H9 (cell line): ENCODE data around the gene HIPK2. TPM values are rescaled to one million over a fixed set of nuclear protein-coding genes. Genes with fewer than 3 reads are reported as not detected.

Source experiments
- DNase-seq: peaks from one replicate; pipeline ENCODE4 v3.0.0-alpha.2; 2017
- H2AFZ ChIP-seq: one replicate; pipeline ENCODE4 v1.6.1; 2013; ENCODE audit warnings: mild to moderate bottlenecking, low read length, control low read depth, moderate library complexity
- H2AK5ac ChIP-seq: 2 replicates; pipeline ENCODE4 v1.6.1; 2013; ENCODE audit warnings: low read length, control low read depth, mixed read lengths; ENCODE audit not compliant: insufficient read length
- H2BK120ac ChIP-seq: one replicate; pipeline ENCODE4 v1.6.1; 2013; ENCODE audit warnings: low read depth, mild to moderate bottlenecking, low read length, control low read depth, inconsistent platforms; ENCODE audit not compliant: poor library complexity, severe bottlenecking
- H2BK12ac ChIP-seq: 2 replicates; pipeline ENCODE4 v1.6.1; 2013; ENCODE audit warnings: low read length, control low read depth, mixed read lengths, low read depth; ENCODE audit not compliant: insufficient read length
- H2BK15ac ChIP-seq: 2 replicates; pipeline ENCODE4 v1.6.1; 2013; ENCODE audit warnings: low read depth, low read length, control low read depth
- H2BK20ac ChIP-seq: one replicate; pipeline ENCODE4 v1.6.1; 2013; ENCODE audit warnings: low read depth, mild to moderate bottlenecking, low read length, control low read depth, inconsistent platforms; ENCODE audit not compliant: poor library complexity, severe bottlenecking
- H2BK5ac ChIP-seq: 2 replicates; pipeline ENCODE4 v1.6.1; 2013; ENCODE audit warnings: low read length, control low read depth, mixed read lengths; ENCODE audit not compliant: insufficient read length
- H3K14ac ChIP-seq: 2 replicates; pipeline ENCODE4 v1.6.1; 2013; ENCODE audit warnings: low read length, control low read depth; ENCODE audit not compliant: insufficient read depth
- H3K18ac ChIP-seq: 2 replicates; pipeline ENCODE4 v1.6.1; 2013; ENCODE audit warnings: low read depth, mild to moderate bottlenecking, mixed read lengths, low read length, control low read depth; ENCODE audit not compliant: insufficient read length
- H3K23ac ChIP-seq: 2 replicates; pipeline ENCODE4 v1.6.1; 2013; ENCODE audit warnings: low read length, control low read depth, mixed read lengths, low read depth; ENCODE audit not compliant: insufficient read length
- H3K23me2 ChIP-seq: 2 replicates; pipeline ENCODE4 v1.6.1; 2013; ENCODE audit warnings: low read depth, mild to moderate bottlenecking, mixed read lengths, low read length, control low read depth; ENCODE audit not compliant: insufficient read length, poor library complexity, severe bottlenecking
- H3K27ac ChIP-seq: 2 replicates; pipeline ENCODE4 v1.5.1; 2013; ENCODE audit warnings: low read length, control low read depth, mixed read lengths, low read depth; ENCODE audit not compliant: insufficient read length
- H3K27me3 ChIP-seq: 2 replicates; pipeline ENCODE4 v1.6.1; 2013; ENCODE audit warnings: low read length, control low read depth, inconsistent platforms; ENCODE audit not compliant: insufficient read depth
- H3K4ac ChIP-seq: 2 replicates; pipeline ENCODE4 v1.6.1; 2013; ENCODE audit warnings: low read depth, mild to moderate bottlenecking, control low read depth, inconsistent platforms, low read length, moderate library complexity
- H3K4me1 ChIP-seq: 2 replicates; pipeline ENCODE4 v1.6.1; 2013; ENCODE audit warnings: low read length, control low read depth, inconsistent platforms; ENCODE audit not compliant: insufficient read depth
- H3K4me2 ChIP-seq: 2 replicates; pipeline ENCODE4 v1.6.1; 2013; ENCODE audit warnings: low read length, control low read depth, mixed read lengths; ENCODE audit not compliant: insufficient read length, insufficient read depth
- H3K56ac ChIP-seq: 2 replicates; pipeline ENCODE4 v1.6.1; 2013; ENCODE audit warnings: low read depth, mild to moderate bottlenecking, mixed read lengths, low read length, control low read depth; ENCODE audit not compliant: insufficient read length
- H3K79me1 ChIP-seq: 2 replicates; pipeline ENCODE4 v1.6.1; 2013; ENCODE audit warnings: low read depth, mild to moderate bottlenecking, moderate library complexity, low read length, control low read depth, inconsistent platforms; ENCODE audit not compliant: insufficient read depth, poor library complexity, severe bottlenecking
- H3K79me2 ChIP-seq: 2 replicates; pipeline ENCODE4 v1.6.1; 2013; ENCODE audit warnings: low read length, control low read depth, inconsistent platforms; ENCODE audit not compliant: insufficient read depth
- H3K9ac ChIP-seq: 2 replicates; pipeline ENCODE4 v1.6.1; 2013; ENCODE audit warnings: low read length, control low read depth, mixed read lengths; ENCODE audit not compliant: insufficient read length; ENCODE audit errors: extremely low read depth
- H3K9me3 ChIP-seq: one replicate; pipeline ENCODE4 v1.6.1; 2013; ENCODE audit warnings: low read depth, low read length, inconsistent platforms; ENCODE audit not compliant: control insufficient read depth
- H3T11ph ChIP-seq: one replicate; pipeline ENCODE4 v1.6.1; 2013; ENCODE audit warnings: mild to moderate bottlenecking, low read length, control low read depth, inconsistent platforms
- H4K20me1 ChIP-seq: one replicate; pipeline ENCODE4 v1.6.1; 2013; ENCODE audit not compliant: control insufficient read depth, insufficient read length, insufficient read depth
- H4K5ac ChIP-seq: 2 replicates; pipeline ENCODE4 v1.6.1; 2013; ENCODE audit warnings: low read depth, mild to moderate bottlenecking, mixed read lengths, low read length, control low read depth; ENCODE audit not compliant: insufficient read length
- H4K8ac ChIP-seq: replicated peaks from 2 replicates; pipeline ENCODE4 v1.6.1; 2013; ENCODE audit warnings: low read length, control low read depth, mixed read lengths, low read depth; ENCODE audit not compliant: insufficient read length
- H4K91ac ChIP-seq: 2 replicates; pipeline ENCODE4 v1.6.1; 2013; ENCODE audit warnings: low read depth, mild to moderate bottlenecking, moderate library complexity, mixed read lengths, low read length, control low read depth; ENCODE audit not compliant: insufficient read length
- H3K27ac Mint-ChIP-seq, 3 experiments: 2 replicates in 2 of 3; 3 replicates in 1 of 3; pipeline ENCODE4 v1.8.0; 2020 to 2021; ENCODE audit warnings: mixed read lengths in 3 of 3, mild to moderate bottlenecking in 1 of 3, moderate library complexity in 1 of 3
- H3K27me3 Mint-ChIP-seq: 2 replicates; pipeline ENCODE4 v1.8.0; 2021; ENCODE audit warnings: low read depth, mild to moderate bottlenecking, moderate library complexity, mixed read lengths
- H3K36me3 Mint-ChIP-seq, 3 experiments: 2 replicates in 2 of 3; 3 replicates in 1 of 3; pipeline ENCODE4 v1.8.0; 2020 to 2021; ENCODE audit warnings: low read depth in 3 of 3, mixed read lengths in 3 of 3; ENCODE audit not compliant: insufficient read depth in 1 of 3
- H3K4me1 Mint-ChIP-seq, 2 experiments: 2 replicates each; pipeline ENCODE4 v1.8.0; 2020; ENCODE audit warnings: mixed read lengths in 2 of 2
- H3K4me3 Mint-ChIP-seq, 2 experiments: 2 replicates in 1 of 2; 3 replicates in 1 of 2; pipeline ENCODE4 v1.8.0; 2020 to 2021; ENCODE audit warnings: mild to moderate bottlenecking in 2 of 2, mixed read lengths in 2 of 2, moderate library complexity in 1 of 2
- H3K9me3 Mint-ChIP-seq, 2 experiments: 2 replicates in 1 of 2; 3 replicates in 1 of 2; pipeline ENCODE4 v1.8.0; 2020; ENCODE audit warnings: mild to moderate bottlenecking in 2 of 2, mixed read lengths in 2 of 2, moderate library complexity in 1 of 2
- WGBS: extraction: QIAGEN DNeasy Blood & Tissue Kit; methylation state at CpG from one replicate; pipeline ENCODE4 v1.1.7; 2013; ENCODE audit warnings: missing lambda C conversion rate, low lambda C conversion rate, mixed read lengths; ENCODE audit not compliant: insufficient read length; ENCODE audit errors: extremely low coverage; 5-methylcytosine and 5-hydroxymethylcytosine counted together
- total RNA-seq: library from RNA; stranded (reverse); gene quantifications from 2 replicates; pipeline ENCODE4 v1.2.1, GENCODE V29; 2021
- TF ChIP-seq, protein P1 (sequence below): fragments of 200-600 bp; sonication (generic); conservative IDR thresholded peaks from 3 replicates; pipeline ENCODE4 v1.8.0; 2021; ENCODE audit warnings: antibody characterized with exemption, mild to moderate bottlenecking

Gene HIPK2
- total RNA-seq, 1 experiment from 2014 or later, result 21.9 TPM

DNA sequence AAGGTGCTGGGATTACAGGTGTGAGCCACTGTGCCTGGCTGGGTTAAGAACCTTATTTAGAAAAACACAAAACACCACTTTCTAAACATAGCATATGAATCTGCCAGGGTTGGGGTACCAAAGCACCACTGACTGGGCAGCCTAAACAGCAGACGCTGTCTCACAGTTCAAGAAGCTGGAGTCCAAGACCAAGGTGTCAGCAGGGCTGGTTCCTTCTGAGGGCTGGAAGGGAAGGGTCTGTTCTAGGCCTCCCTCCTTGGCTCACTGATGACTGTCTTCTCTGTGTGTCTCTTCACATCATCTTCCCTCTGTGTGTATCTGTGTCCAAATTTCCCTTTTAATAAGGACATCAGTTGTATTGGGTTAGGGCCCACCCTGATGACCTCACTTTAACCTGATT is 49.6 kb downstream of the HIPK2 start:
- H3K4me1 ChIP-seq, result no peaks in the 10 kb centered on the region; the same call in 1 of the 2 replicates
- no peak overlapping the region for H2AFZ ChIP-seq
- Mint-ChIP-seq H3K27ac (no peak overlapping the region; a peak in 1 of 7 replicates), H3K9me3 (no peaks in the 10 kb centered on the region; a peak in 1 of 5 replicates), H3K4me1 (peaks cover 32 to 33% of the 10 kb centered on the region in 2 experiments), H3K36me3 (peaks cover 3 to 16% (median 5%) of the 10 kb centered on the region in 3 experiments; a peak in 5 of 7 replicates), H3K27me3 (no peaks in the 10 kb centered on the region), H3K4me3 (no peak overlapping the region)
- no peak overlapping the region for H3K9ac ChIP-seq
- H3K27ac ChIP-seq, result no peak overlapping the region
- H3K79me1 ChIP-seq, result no peaks in the 10 kb centered on the region
- no peak overlapping the region for H2BK20ac ChIP-seq
- H4K91ac ChIP-seq, result no peak overlapping the region
- no peak overlapping the region for H2BK5ac ChIP-seq
- H2BK12ac ChIP-seq, result no peak overlapping the region
- H3T11ph ChIP-seq, result no peak overlapping the region
- no peaks in the 10 kb centered on the region for H3K23me2 ChIP-seq
- H3K9me3 ChIP-seq, result no peaks in the 10 kb centered on the region
- no peak overlapping the region for H3K14ac ChIP-seq
- no peak overlapping the region for H2BK15ac ChIP-seq
- H4K8ac ChIP-seq, result no peak overlapping the region
- no peak overlapping the region for H3K4ac ChIP-seq
- no peaks in the 10 kb centered on the region for H3K79me2 ChIP-seq
- WGBS, result no CpG with 5 or more reads among the region's 1 CpG
- no peaks in the 10 kb centered on the region for H4K20me1 ChIP-seq
- H2AK5ac ChIP-seq, result no peak overlapping the region
- no peak for DNase-seq
- H3K4me2 ChIP-seq, result no peak overlapping the region
- no peak overlapping the region for H3K18ac ChIP-seq
- no peak overlapping the region for H3K23ac ChIP-seq
- no peak overlapping the region for H3K56ac ChIP-seq
- TF ChIP-seq, protein P1, sequence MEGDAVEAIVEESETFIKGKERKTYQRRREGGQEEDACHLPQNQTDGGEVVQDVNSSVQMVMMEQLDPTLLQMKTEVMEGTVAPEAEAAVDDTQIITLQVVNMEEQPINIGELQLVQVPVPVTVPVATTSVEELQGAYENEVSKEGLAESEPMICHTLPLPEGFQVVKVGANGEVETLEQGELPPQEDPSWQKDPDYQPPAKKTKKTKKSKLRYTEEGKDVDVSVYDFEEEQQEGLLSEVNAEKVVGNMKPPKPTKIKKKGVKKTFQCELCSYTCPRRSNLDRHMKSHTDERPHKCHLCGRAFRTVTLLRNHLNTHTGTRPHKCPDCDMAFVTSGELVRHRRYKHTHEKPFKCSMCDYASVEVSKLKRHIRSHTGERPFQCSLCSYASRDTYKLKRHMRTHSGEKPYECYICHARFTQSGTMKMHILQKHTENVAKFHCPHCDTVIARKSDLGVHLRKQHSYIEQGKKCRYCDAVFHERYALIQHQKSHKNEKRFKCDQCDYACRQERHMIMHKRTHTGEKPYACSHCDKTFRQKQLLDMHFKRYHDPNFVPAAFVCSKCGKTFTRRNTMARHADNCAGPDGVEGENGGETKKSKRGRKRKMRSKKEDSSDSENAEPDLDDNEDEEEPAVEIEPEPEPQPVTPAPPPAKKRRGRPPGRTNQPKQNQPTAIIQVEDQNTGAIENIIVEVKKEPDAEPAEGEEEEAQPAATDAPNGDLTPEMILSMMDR, result no peak
- no peak overlapping the region for H4K5ac ChIP-seq
- no peak overlapping the region for H2BK120ac ChIP-seq
- no peaks in the 10 kb centered on the region for H3K27me3 ChIP-seq
